DMS153 treated with DMSO at 0.1 percent for 48 hours (cell line): ENCODE data around the gene CYP1A2.

Experiments used
- DNase-seq: peaks from one replicate; lab custom pipeline; 2025; ENCODE audit not compliant: unreplicated experiment; lab: John Stamatoyannopoulos, UW

CYP1A2 gene

DNA sequence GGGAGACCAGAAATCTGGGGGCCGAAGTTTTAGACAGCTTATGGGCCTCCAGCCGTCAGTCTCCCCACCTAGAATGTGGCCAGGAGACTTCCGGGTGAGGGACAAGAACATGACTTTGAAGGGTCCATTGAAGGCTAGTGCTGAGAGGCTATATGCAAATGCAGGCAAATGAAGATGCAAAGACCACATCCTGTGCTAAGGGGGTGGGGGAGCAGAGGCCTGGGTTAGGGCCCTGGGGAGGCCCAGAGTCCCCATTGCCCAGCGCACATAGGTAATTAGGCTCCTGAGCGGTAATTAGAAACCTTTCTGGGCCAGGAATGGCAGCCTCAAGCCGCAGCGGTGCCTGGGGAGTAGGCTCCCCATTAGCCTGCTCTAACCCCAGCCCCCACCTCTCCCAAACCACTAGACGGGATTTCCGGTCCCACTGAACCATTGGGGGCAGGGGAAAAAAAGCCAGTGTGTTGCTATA, 40.1 kb downstream of the CYP1A2 start:
- DNase-seq, result no peak

DNA sequence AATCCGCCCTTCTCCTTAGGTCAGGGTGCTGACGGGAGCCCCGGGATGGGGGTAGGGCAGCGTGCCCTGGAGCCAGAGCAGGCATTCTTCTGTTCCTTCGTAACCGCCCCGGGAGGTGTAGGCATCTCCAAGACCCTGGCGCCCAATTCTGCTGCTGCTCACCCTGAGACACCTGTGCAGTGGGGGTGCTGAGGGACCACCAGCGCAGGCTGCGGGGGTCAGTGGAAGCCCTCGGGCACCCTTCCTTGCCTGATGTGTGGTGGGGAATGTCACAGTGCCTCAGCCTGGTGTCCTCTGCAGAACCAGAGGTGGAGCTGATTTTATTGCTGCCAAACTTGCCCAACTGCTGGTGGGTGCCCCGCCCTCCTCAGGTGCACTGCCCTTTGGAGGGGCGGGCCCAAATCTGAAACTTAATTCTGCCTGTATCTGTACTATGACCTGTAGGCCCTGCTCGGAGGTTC, 40.6 kb downstream of the CYP1A2 start:
- no peak for DNase-seq

DNA sequence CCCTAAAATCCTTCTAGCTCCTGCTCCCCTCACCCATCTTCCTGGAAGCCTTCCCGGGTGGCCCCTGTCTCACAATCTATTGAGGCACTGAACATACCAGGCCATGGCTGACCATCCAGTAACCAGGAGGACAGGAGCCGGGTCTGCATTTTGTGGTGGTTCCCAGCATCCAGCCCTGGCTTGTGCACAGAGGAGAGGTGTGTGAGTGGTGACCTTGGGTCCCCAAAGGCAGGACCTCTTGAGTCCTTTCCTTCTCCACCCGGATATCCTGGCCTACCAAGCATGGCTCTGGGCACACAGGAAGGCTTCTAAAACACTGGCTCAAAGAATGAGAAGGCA, 41.1 kb downstream of the CYP1A2 start:
- DNase-seq, result no peak

DNA sequence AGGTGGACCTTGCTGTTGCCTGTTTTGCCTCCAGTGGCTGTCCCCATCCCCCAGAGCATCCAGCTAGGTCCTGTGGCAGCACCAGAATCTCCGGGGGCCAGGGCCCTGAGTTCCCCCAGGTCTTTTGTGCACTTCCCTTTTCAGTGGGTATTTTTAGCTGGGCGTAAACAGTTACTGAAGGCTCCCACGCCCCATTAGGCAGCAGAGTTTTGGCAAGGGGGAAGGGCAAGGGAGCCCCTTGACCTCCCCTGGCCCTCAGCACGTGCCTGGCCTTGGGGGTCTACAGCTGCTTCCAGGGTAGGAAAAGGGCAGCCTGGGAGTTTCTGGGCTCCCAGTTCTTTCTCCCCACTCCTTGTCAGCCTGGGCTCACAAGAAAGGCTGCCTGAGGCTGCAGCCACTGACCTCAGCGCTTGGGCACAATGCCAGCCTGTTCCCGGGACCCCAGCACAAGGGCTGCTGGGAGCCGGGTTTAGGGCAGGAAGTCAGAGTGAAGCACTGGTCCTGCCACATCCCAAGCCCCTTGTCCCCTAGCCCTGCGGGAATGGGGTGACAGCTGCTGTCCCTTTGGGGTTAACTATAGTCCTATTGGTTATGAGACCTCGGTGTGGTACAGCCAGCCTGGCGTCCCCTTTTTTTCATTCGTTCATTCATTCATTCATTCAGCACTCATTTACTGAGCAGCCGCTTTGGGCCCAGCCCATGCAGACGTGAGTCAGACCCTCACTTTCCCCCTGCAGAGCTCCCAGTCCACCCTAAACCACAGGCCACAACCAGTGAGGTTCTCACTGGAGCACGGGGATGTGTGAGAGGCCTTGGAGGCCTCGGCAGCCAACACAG, 41.7 kb downstream of the CYP1A2 start:
- DNase-seq, result no peak

DNA sequence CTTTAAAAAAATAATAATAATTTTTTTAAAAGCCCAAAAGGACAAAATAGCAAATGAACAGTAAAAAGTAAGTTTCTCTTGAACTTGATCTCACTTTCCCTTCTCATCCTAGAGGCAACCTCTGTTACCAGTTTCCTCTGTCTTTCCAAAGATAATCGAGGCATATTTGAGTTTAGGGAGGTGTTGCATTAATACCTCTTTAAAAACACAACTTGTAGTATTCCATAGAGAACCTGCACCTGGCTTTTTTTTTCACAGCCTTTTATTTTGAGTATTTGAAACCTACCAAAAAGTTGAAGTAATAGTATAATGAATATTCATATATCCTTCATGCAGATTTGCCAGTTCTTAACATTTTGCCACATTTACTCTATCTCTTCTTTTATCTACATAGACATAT, 42.4 kb downstream of the CYP1A2 start:
- DNase-seq, result no peak

DNA sequence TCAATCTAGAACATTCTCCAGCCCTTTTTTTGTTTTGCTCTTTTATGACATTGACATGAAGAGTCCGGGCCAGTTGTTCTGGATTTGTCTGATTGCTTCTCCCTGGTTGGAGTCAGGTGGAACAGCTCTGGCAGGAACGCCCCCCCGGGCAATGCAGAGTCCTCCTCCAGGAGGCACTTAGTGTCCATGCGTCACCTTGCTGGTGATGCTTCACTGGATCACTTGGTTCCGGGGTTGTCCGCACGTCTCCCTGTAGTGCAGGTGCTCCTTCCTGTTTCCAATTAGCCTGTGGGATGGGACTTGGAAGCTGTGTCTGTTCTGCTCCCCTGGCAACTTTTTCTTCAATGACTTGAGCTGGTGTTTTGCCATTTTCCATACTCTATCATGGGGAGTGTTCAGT, 43.0 kb downstream of the CYP1A2 start:
- no peak for DNase-seq

DNA sequence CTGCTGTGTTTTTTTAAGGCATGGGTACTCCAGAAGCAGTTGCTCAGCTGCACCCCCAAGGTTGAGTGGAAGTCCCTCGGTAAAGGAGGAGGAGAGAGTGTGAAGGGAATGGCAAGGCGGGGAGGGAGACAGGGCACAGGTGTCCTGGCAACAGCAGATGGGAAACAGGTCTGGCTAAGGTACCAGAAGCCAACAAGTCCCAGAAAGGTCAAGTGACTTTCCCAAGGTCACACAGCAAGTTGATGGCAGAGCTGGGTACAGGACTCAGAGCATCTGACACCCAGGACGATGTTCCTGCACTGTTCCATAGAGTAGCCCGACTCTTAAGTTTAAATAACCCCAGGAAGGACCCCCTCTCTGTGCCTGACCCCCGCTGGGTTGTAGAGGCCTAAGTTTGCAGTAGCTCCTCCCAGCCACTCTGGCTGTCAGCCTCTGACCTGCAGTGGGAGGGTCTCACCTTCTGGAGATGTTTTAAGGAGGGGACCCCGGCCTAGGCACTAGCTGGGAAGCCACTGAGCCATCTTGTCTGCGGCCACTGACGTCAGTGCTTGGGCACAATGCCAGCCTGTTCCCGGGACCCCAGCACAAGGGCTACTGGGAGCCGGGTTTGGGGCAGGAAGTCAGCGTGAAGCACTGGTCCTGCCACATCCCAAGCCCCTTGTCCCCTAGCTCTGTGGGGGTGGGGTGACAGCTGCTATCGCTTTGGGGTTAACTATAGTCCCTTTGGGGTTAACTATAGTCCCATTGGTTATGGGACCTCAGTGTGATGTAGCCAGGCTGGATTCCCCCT, 43.8 kb downstream of the CYP1A2 start:
- DNase-seq, result no peak

DNA sequence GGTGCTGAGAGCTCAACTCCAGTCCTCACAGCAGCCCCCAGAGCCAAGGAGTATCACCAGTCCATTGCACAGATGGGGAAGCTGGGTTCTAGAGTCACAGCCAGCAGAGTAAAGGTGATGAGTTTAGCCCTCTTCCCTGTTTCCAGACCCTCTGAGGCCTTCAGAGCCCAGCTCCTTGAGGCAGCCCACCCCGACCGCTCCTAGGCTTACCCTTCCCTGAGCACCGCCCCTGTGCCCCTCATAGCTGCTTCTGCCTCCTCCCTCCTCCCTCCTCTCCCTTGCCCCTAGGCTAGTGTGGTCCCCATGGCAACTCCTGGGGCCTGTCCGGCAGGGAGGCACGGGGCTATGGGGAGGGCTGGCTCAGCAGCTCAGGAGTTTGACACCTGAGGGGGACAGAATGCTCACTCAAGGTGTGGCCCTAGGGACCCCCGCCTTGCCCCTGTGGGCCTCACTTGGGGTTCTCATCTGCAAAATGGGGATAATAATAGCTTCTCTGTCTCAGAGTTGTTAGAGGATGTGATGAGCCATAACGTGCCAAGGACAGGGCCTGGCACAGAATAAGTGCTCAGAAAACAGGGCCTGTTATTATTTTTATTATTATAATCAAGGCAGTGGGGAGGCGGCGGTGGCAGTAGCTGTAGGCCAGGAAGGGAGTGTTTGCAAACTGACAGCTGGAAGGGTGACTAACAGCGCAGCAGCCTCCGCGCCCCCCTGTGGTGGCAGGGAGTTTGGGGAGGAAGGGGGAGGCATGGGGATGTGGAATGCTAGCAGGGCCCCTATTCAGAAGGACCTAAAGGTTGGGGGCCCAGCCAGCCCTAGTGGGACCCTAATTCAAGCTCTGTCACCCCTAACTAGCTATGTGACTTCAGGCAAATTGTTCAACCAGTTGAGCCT, 44.7 kb downstream of the CYP1A2 start:
- DNase-seq, result no peak

DNA sequence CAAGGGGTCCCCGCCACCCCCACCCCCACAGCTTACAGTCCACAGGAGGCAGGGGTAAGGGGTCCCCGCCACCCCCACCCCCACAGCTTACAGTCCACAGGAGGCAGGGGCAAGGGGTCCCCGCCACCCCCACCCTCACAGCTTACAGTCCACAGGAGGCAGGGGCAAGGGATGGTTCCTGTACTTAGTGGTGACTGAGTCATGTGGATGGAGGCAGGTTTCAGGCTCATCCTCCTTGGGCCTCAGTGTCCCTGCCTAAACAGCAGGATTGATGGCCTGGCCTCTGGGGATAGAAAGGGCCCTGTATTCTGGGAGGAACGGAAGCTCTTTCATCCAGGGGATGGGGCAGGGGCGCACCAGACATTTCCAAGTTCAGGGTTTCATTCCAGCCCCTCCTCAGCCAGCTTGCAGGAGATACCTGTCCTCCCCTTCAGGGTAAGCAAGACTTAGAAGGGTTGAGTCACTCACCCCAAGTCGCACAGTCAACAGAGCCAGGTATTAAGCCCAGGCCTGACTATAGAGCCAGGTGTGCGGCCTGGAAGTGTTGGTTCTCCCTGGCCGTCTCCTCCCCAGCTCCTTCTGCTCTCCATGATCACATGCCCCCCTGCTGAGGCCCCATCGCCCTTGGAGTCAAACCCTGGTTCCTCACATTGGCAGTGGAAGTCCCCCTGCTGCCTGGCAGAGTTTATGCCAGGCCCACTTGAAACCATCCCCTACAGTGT, 45.8 kb downstream of the CYP1A2 start:
- DNase-seq, result no peak

DNA sequence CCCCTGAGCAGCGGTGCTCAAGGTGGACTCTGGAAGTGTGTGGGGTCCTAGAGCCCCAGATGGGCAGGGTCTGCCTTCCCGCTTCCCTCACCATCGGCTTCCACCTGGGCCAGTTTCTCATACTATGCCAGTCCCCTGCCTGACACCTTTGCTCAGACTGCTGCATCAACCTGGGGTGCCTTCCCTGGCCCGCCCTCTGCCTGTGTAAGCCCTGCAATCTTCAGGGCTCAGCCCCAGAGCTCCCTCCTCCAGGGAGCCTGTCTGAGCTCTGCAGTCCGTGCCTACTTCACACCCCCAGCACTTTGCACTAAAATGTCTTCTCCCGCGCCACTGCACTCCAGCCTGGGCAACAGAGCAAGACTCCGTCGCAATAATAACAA, 46.3 kb downstream of the CYP1A2 start:
- no peak for DNase-seq

DNA sequence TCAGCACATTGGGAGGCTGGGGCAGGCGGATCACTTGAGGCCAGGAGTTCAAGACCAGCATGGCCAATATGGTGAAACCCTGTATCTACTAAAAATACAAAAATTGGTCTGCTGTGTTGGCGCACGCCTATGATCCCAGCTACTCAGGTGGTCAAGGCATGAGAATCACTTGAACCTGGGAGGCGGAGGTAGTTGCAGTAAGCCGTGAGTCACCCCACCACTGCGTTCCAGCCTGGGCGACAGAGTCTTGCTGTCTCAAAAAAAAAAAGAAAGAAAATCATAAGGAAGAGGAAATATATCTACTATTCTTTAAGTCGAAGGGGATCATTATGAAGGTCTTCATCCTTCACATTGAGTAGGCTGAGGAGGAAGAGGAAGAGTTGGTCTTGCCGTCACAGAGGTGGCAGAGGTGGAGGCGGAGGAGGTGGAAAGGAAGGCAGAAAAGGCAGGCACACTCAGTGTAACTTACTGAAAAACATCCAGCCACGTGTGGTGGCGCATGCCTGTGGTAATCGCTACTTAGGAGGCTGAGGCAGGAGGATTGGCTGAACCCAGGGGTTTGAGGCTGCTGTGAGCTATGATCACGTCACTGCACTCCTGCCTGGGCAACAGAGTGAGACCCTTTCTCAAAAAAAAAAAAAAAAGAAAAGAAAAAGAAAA, 47.5 kb downstream of the CYP1A2 start:
- no peak for DNase-seq

DNA sequence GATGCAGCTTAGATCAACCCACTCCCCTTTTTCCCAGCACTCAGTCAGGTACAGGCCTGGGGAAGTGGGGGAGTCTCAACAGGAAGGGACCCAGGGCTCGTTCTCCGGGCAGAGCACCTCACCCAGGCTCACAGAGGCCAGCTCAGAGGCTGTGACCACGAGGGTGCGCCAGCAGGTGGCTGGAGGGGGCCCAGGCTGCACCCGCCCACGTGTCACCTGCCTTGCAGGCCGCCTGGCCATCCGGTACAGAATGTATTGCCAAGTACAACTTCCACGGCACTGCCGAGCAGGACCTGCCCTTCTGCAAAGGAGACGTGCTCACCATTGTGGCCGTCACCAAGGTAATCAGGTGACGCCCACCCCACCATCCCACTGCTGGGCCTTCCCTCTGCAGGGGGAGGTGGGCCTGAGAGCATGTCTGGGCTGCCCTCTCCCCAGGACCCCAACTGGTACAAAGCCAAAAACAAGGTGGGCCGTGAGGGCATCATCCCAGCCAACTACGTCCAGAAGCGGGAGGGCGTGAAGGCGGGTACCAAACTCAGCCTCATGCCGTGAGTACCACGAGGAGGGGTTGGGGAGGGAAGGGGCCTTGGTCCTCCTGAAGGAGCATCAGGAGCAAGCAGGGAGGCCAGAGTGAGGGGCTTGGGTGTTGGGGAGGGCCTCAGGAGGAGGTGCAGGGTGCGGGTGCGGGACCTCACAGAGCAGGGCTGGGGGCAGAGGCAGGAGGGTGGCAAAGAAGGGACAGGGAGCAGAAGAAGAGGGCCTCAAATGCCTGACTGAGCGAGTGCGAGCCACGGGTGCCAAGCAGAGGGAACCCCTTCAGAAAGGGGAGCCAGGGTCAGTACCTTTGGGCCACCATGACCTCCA, 50.0 kb downstream of the CYP1A2 start:
- DNase-seq, result no peak

DNA sequence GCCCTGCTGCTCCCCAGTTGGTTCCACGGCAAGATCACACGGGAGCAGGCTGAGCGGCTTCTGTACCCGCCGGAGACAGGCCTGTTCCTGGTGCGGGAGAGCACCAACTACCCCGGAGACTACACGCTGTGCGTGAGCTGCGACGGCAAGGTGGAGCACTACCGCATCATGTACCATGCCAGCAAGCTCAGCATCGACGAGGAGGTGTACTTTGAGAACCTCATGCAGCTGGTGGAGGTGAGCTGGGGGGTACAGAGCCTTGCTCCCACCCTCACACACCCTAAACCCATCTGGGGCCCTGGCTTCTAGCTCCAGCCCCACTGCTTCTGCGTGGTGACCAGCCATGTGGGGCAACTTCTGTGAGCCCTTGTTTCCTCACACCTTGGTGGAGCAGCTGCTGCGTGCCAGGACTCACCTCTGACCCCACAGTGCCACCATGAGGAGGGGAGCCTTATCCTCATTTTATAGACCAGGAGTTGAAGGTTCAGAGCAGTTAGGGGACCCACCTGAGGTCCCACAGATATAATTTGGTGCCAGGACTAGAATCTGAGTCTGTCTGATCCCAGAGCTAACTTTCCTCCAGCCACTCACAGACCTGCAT, 50.7 kb downstream of the CYP1A2 start:
- no peak for DNase-seq

DNA sequence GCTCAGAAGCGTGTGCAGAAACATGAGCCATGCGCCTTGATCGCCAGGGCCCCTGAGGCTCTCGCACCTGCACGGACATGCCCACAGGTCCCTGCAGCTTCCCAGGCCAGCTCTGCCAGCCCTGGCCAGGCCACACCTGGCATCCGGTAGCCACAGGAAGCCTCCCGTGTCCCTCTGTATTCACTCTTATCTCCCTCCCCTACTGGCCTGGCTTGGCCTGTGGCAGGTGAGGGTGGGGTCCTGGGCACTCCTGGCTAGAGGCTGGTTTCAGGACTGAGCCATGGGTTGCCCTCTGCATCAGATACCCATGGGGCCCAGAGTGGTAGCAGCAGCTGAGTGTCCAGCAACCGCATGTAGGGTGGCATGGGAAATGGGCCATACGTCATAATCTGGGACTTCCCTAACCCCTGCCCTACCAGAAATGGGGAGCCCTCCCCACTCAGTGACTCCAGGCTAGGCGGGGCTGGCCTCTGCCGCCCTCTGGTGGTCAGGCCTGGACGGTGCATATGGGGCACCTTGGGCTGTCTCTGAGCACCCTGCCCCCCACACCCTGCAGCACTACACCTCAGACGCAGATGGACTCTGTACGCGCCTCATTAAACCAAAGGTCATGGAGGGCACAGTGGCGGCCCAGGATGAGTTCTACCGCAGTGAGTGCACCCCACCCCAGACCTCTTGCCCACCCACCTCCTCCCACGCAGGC, 51.4 kb downstream of the CYP1A2 start:
- DNase-seq, result peak; percentile 3

DNA sequence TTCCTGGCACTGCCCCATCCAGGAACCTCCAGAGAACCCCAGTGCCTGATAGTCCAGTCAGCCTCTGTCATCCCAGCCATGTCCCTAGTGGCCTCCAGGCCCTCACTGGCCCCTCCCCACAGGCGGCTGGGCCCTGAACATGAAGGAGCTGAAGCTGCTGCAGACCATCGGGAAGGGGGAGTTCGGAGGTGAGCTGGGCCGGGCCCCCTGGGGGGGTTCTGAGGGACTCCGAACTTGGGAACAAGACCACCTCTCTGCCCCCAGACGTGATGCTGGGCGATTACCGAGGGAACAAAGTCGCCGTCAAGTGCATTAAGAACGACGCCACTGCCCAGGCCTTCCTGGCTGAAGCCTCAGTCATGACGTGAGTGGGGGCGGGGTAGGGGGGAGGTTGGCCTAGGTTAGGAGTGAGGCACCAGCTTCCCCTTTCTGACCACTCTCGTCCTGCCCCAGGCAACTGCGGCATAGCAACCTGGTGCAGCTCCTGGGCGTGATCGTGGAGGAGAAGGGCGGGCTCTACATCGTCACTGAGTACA, 52.0 kb downstream of the CYP1A2 start:
- DNase-seq, result no peak

DNA sequence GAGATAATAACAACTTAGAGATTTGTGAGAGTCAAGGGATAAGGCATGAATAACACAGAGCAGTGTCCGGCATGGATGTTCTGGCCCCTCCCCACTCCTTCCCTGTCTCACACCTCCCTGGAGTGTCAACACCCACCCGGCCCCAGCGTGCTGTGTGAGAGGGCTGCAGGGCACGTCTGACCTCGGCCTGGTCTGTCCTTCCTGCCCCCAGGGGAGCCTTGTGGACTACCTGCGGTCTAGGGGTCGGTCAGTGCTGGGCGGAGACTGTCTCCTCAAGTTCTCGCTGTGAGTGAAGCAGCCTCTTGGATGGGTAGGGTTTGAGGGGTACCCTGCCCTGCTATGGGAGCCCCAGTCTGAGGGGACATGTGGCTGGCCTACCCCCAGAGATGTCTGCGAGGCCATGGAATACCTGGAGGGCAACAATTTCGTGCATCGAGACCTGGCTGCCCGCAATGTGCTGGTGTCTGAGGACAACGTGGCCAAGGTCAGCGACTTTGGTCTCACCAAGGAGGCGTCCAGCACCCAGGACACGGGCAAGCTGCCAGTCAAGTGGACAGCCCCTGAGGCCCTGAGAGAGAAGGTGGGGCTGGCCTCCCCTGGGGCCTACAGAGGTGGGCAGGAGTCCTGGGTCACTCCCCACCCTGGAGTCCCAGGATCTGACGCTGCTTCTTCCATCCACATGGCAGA, 52.8 kb downstream of the CYP1A2 start:
- no peak for DNase-seq

DNA sequence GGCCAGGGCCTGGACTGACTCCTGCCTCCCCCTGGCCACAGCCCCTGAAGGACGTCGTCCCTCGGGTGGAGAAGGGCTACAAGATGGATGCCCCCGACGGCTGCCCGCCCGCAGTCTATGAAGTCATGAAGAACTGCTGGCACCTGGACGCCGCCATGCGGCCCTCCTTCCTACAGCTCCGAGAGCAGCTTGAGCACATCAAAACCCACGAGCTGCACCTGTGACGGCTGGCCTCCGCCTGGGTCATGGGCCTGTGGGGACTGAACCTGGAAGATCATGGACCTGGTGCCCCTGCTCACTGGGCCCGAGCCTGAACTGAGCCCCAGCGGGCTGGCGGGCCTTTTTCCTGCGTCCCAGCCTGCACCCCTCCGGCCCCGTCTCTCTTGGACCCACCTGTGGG, 53.6 kb downstream of the CYP1A2 start:
- DNase-seq, result no peak
